Sigmoid colon (tissue), 7 donors: ENCODE results near the gene OAS3. TPM values are rescaled to one million over a fixed set of nuclear protein-coding genes. Genes with fewer than 3 reads are reported as not detected.

Experiments used
- DNase-seq: peaks from one replicate; pipeline ENCODE4 v3.0.0-alpha.2; 2019
- H3K27ac ChIP-seq, 4 donors: fragments of 200-600 bp; sonication (generic); one replicate each; pipeline ENCODE4 v1.5.1; 2016 to 2019; ENCODE audit warnings: mild to moderate bottlenecking in 1 of 4
- H3K27me3 ChIP-seq, 3 donors: fragments of 200-600 bp; sonication (generic); one replicate each; pipeline ENCODE4 v1.5.1; 2019; ENCODE audit warnings: mild to moderate bottlenecking in 1 of 3
- H3K36me3 ChIP-seq, 4 donors: fragments of 200-600 bp; sonication (generic); one replicate each; pipeline ENCODE4 v1.5.1; 2016 to 2019
- H3K4me1 ChIP-seq, 4 donors: fragments of 200-600 bp; sonication (generic); one replicate each; pipeline ENCODE4 v1.5.1; 2017 to 2019
- H3K4me3 ChIP-seq, 4 donors: fragments of 200-600 bp; sonication (generic); one replicate each; pipeline ENCODE4 v1.5.1; 2017 to 2019; ENCODE audit warnings: mild to moderate bottlenecking in 2 of 4, moderate library complexity in 1 of 4
- H3K9me3 ChIP-seq, 4 donors: fragments of 200-600 bp in 3 of 4; sonication (generic) in 3 of 4; one replicate each; pipeline versions ENCODE4 v1.5.1 to v1.6.1; 2013 to 2019
- EP300 ChIP-seq, 4 donors: sonication (generic); formaldehyde crosslinking; IDR thresholded peaks; one replicate each; pipeline ENCODE4 v1.6.1; 2017; ENCODE audit warnings: antibody characterized with exemption in 4 of 4
- POLR2A ChIP-seq, 2 donors: fragments of 450-650 bp; IDR thresholded peaks; one replicate each; pipeline ENCODE4 v1.6.1; 2016; ENCODE audit warnings: antibody characterized with exemption in 2 of 2, mild to moderate bottlenecking in 2 of 2, moderate library complexity in 2 of 2
- POLR2AphosphoS5 ChIP-seq, 4 donors: sonication (generic); formaldehyde crosslinking; IDR thresholded peaks; one replicate each; pipeline ENCODE4 v1.6.1; 2017; ENCODE audit warnings: antibody characterized with exemption in 4 of 4
- WGBS, 2 donors: extraction: QIAGEN DNeasy Blood & Tissue Kit; methylation state at CpG; one replicate each; pipeline ENCODE4 v1.1.7; 2013; 5-methylcytosine and 5-hydroxymethylcytosine counted together
- intact Hi-C: fragments of 100-400 bp; cut with DNase I; formaldehyde crosslinking; loops from one replicate; pipeline ENCODE4 v1.15.1; 2023
- polyA plus RNA-seq, 3 donors: library from polyadenylated mRNA; stranded (reverse); fragments of 200-250 nt; gene quantifications; one replicate each; pipeline ENCODE4 v1.2.3, GENCODE V29; 2013
- total RNA-seq, 4 donors: library from RNA; depleted of rRNA; stranded (reverse); fragments of >200 nt; gene quantifications; one replicate each; pipeline ENCODE4 v1.1.0, GENCODE V29; 2016
- TF ChIP-seq, protein P1 (sequence below), 4 experiments: fragments of 450-650 bp in 3 of 4; fragments of 200-600 bp in 1 of 4; IDR thresholded peaks; one replicate each; pipeline ENCODE4 v1.5.1; 2016 to 2019; ENCODE audit warnings: antibody characterized with exemption in 4 of 4, mild to moderate bottlenecking in 3 of 4, moderate library complexity in 2 of 4
- donor health status: healthy with polysubstance abuse.
- donor health status: Bipolar disorder and iron deficiency.
- donor health status: healthy.

Gene OAS3
- total and polyA plus RNA-seq, 7 donors: 1.8 to 37.0 (median 6.1) TPM

DNA sequence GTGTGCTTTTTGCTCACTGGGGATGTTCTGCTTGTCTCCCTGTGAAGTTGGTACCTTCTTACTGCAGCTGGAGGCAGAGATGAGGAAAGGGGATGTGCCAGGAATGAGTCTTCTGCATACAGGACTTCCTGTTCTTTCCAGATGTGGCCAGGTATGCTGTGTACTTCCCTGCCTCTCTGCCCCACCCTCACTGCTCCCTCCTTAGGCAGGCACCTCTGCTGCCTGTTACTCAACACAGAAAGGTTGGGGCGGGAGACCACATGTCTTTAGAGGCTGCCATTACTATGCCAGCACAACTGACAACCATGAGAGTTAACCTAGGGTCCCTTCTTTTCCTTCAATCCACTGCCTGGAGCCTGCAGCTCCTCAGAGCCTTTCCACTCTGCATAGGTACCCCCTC lies 2.0 kb upstream of the OAS3 start:
- TF ChIP-seq, protein P1, sequence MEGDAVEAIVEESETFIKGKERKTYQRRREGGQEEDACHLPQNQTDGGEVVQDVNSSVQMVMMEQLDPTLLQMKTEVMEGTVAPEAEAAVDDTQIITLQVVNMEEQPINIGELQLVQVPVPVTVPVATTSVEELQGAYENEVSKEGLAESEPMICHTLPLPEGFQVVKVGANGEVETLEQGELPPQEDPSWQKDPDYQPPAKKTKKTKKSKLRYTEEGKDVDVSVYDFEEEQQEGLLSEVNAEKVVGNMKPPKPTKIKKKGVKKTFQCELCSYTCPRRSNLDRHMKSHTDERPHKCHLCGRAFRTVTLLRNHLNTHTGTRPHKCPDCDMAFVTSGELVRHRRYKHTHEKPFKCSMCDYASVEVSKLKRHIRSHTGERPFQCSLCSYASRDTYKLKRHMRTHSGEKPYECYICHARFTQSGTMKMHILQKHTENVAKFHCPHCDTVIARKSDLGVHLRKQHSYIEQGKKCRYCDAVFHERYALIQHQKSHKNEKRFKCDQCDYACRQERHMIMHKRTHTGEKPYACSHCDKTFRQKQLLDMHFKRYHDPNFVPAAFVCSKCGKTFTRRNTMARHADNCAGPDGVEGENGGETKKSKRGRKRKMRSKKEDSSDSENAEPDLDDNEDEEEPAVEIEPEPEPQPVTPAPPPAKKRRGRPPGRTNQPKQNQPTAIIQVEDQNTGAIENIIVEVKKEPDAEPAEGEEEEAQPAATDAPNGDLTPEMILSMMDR (IDR thresholded peaks at IDR 0.05): no peak
- TF ChIP-seq EP300 (IDR thresholded peaks at IDR 0.05) (no peak), POLR2AphosphoS5 (IDR thresholded peaks at IDR 0.05) (no peak), POLR2A (IDR thresholded peaks at IDR 0.05) (no peak)
- Histone ChIP-seq H3K27me3 (no peaks in the 10 kb centered on the region), H3K27ac (no peak overlapping the region), H3K4me3 (no peak overlapping the region), H3K36me3 (no peaks in the 10 kb centered on the region), H3K4me1 (peaks cover 0 to 17% (median 13%) of the 10 kb centered on the region in 4 donors), H3K9me3 (no peaks in the 10 kb centered on the region)
- intact Hi-C loops: no loop called here
- DNase-seq: no peak
- 61 to 72% methylated on average over 1 of the region's 1 CpG for WGBS, 2 donors

DNA sequence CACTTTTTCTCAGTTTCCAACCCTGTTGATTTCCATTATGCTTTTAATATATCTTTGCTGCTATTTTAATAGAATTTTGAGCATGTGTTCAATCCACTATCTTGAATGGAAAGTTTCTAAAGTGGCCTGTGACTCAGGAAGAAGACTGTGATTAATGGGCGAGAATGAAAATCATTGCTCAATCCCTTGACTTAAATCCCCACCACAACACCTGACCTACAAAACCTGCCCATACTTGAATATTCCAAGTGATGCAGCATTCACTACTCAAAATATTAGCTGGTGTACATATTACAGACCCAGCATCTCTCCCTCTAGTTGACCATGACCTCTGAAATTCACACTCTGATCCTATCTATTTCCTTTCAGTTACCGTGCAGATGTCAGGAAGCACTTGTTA lies 1.3 kb upstream of the OAS3 start:
- Histone ChIP-seq H3K4me1 (peaks cover 0 to 17% (median 13%) of the 10 kb centered on the region in 4 donors), H3K27ac (peak overlapping the region in 1 of 4 donors; percentile 76), H3K9me3 (no peaks in the 10 kb centered on the region), H3K27me3 (no peaks in the 10 kb centered on the region), H3K36me3 (no peaks in the 10 kb centered on the region), H3K4me3 (no peak overlapping the region)
- no peak for DNase-seq
- 48 to 50% methylated on average over 2 of the region's 2 CpGs for WGBS, 2 donors
- TF ChIP-seq EP300 (IDR thresholded peaks at IDR 0.05): no peak
- no peak for TF ChIP-seq POLR2AphosphoS5 (IDR thresholded peaks at IDR 0.05)
- TF ChIP-seq, protein P1 (IDR thresholded peaks at IDR 0.05): no peak
- TF ChIP-seq POLR2A (IDR thresholded peaks at IDR 0.05): no peak
- intact Hi-C loops: no loop called here

DNA sequence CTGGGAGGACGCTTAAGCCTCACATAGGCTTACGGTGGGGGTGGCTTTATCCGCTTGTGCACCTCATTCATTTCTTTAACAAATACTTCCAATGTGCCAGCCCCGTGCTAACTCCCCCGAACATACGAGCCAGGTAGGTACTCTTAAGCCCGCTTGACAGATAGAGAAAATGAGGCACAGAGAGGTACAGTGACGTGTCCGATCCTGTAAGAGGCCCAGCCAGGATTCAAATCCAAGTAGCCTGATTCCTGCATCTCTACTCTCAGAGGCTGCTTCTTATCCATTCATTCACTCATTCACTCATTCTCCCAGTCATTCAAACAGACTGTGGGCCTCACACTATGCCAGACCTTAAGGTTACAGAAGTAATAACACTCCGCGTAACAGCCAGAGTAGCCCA lies 477 bp downstream of the OAS3 start:
- intact Hi-C loops: no loop called here
- H3K36me3 ChIP-seq: no peaks in the 10 kb centered on the region
- TF ChIP-seq POLR2AphosphoS5 (IDR thresholded peaks at IDR 0.05) (no peak), EP300 (IDR thresholded peaks at IDR 0.05) (no peak), POLR2A (IDR thresholded peaks at IDR 0.05) (no peak)
- TF ChIP-seq, protein P1 (IDR thresholded peaks at IDR 0.05): no peak
- H3K4me3 ChIP-seq: peak overlapping the region; percentile 55 to 83 (median 74)
- H3K27me3 ChIP-seq: no peaks in the 10 kb centered on the region
- H3K9me3 ChIP-seq: no peaks in the 10 kb centered on the region
- whole genome bisulfite sequencing, 2 donors: 4 to 19% methylated on average over 11 of the region's 11 CpGs
- H3K27ac ChIP-seq: peak overlapping the region; percentile 54 to 76 (median 72)
- peaks cover 0 to 17% (median 13%) of the 10 kb centered on the region in 4 donors for H3K4me1 ChIP-seq
- no peak for DNase-seq

DNA sequence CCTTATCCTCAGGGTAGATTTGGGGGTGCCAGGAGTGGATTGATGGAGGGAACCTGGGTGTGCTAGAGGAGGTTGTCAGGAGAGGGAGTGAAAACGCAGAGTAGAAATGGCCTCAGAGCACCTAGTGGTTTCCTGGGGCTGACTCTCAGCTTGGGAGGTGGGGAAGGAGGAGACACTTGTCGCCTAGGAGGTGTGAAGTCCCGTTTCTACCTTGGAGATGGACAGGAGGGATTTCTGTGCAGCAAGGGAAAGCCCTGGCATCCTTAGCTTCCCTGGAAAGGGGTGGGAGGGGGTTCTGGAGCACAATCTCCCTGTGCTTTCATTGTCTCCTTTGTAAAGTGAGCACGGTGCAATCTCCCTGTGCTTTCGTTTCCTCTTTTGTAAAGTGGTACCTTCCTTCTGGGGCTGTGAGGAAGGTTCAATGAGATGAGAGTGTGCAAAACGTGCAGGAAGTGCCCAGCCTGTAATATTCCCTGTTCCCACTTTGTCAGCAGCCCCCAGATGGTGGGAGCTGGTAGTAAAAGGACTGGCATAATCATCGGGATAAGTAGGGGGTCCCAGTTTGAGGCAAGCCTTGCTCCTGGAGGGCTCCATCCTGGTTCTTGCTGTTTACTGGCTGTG lies 1.6 kb downstream of the OAS3 start:
- Histone ChIP-seq H3K27me3 (no peaks in the 10 kb centered on the region), H3K9me3 (no peaks in the 10 kb centered on the region), H3K36me3 (no peaks in the 10 kb centered on the region), H3K27ac (no peak overlapping the region), H3K4me3 (no peak overlapping the region), H3K4me1 (peaks cover 0 to 17% (median 13%) of the 10 kb centered on the region in 4 donors)
- WGBS, 2 donors: 36 to 56% methylated on average over 7 of the region's 7 CpGs
- DNase-seq: no peak
- TF ChIP-seq POLR2AphosphoS5 (IDR thresholded peaks at IDR 0.05) (no peak), POLR2A (IDR thresholded peaks at IDR 0.05) (no peak), EP300 (IDR thresholded peaks at IDR 0.05) (no peak)
- TF ChIP-seq, protein P1 (IDR thresholded peaks at IDR 0.05): no peak
- intact Hi-C loops: no loop called here
